ENCODE results near the gene CAPN5. TPM values are rescaled to one million over a fixed set of nuclear protein-coding genes. Genes with fewer than 3 reads are reported as not detected.

Gene CAPN5
- total and polyA plus RNA-seq, 10 donors: 0.80 to 9.2 (median 4.6) TPM

DNA sequence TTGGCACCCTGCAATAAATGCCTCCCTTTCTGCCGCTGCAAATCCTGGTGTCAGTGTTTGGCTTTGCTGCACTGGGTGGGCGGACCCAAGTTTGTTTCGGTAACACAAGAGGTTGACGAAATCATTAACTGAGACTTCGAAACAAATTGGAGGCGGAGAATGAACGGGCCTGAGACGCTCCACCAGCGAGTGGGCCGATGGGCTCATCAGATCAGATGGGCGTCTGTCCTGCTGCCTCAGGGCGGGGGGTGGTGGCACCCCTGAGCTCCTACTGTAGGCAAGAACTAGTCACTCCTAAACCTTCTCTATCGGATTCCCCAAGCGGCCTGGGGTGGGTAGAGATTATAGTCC, 918 bp upstream of the CAPN5 start:
- intact Hi-C loops (cut with DNase I; ENCODE audit: low total_unique reads): no loop called here
- peaks cover 0 to 8% (median 0%) of the 10 kb centered on the region in 8 donors for H3K9me3 ChIP-seq
- TF ChIP-seq, protein P1, sequence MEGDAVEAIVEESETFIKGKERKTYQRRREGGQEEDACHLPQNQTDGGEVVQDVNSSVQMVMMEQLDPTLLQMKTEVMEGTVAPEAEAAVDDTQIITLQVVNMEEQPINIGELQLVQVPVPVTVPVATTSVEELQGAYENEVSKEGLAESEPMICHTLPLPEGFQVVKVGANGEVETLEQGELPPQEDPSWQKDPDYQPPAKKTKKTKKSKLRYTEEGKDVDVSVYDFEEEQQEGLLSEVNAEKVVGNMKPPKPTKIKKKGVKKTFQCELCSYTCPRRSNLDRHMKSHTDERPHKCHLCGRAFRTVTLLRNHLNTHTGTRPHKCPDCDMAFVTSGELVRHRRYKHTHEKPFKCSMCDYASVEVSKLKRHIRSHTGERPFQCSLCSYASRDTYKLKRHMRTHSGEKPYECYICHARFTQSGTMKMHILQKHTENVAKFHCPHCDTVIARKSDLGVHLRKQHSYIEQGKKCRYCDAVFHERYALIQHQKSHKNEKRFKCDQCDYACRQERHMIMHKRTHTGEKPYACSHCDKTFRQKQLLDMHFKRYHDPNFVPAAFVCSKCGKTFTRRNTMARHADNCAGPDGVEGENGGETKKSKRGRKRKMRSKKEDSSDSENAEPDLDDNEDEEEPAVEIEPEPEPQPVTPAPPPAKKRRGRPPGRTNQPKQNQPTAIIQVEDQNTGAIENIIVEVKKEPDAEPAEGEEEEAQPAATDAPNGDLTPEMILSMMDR (IDR thresholded peaks at IDR 0.05 in 8 of 11, conservative IDR thresholded peaks at IDR 0.05 in 3 of 11): no peak
- TF ChIP-seq POLR2AphosphoS5 (IDR thresholded peaks at IDR 0.05) (peak in 1 of 3 donors; percentile 46), POLR2A (IDR thresholded peaks at IDR 0.05) (no peak)
- no peaks in the 10 kb centered on the region for H3K36me3 ChIP-seq
- WGBS, 5 donors: 22 to 36% (median 28%) methylated on average over 12 to 14 of the region's 14 CpGs
- H3K27ac ChIP-seq: peak overlapping the region; percentile 70 to 89 (median 86)
- H3K4me3 ChIP-seq: peak overlapping the region; percentile 52 to 95 (median 70)
- H3K4me1 ChIP-seq: peaks cover 0 to 31% (median 19%) of the 10 kb centered on the region in 6 donors
- no peak for DNase-seq
- H3K27me3 ChIP-seq (replicated peaks in 1 of 7): no peaks in the 10 kb centered on the region

DNA sequence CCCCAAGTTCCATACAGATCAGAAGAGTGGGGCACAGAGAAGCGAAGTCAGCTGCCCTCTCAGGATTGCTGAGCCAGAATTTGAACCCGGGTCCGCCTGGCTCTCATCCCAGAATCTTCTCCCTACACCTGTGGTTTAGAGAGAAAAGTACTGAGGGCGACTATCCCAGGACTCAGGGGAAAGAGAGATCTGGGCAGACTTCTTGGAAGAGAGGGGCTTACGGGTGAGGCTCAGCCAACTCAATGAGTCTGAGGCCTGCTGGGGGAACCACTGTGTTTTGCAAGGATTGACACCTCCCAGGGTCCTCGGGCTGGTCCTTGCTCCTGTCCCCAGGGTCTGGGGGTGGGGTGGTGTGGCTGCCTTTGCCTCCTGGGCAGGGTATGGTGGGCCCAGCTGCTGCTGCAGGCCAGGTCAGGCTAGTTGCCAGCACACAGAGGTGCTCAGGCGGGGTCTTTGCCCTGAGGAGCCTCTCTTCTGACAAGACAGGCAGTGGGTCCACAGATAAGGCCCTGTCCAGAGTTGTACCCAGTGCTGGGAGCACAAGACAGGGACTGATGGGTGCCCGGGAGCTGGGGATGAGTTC, 1.2 kb downstream of the CAPN5 start:
- intact Hi-C loops (cut with DNase I; ENCODE audit: low total_unique reads): no loop called here

DNA sequence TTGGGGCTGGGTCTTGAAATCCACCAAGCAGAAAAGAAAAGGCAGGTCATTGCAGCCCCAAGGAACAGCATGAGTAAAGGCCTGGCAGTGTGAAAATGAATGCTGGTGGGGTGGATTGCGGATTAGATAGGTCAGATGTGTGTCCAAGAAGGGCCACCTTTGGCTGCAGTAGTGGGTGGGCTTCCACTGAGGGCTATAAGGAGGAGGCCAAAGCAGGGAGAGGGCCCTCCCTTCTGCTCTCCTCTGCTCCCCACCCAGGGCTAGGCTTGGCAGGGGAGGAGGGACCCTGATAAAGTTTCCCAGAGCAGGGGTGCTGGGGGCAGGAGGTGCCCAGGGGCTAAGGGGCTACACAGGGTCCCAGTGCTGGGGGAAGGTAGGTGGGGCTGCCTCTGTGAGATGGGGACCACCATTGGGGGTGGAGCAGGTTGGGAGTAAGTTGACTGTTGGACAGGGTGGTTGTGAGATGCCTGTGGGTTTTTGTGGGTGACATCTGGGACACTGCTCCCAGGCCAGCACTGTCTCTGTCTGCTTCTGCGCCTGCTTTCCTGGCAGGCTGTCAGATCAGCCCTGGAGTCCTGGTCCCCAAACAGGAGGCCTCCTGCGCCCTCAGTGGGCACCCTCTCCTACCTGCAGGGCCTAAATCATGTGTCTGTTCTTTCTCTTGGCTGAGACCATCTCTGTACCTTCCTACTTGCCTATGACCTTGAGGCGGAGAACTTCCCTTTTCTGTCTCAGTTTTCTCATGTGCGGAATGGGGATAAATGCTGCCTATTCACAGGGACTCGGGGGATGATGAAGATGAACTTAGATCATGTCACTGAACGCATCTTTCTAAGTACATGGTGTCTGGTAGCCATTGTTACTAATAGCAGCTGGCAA, 1.9 kb downstream of the CAPN5 start:
- intact Hi-C loops (cut with DNase I; ENCODE audit: low total_unique reads): no loop called here
- DNase-seq: no peak

More for the DNA sequence above, 1.2 kb downstream of the CAPN5 start:
- DNase-seq: no peak
- TF ChIP-seq POLR2A (IDR thresholded peaks at IDR 0.05) (no peak), POLR2AphosphoS5 (IDR thresholded peaks at IDR 0.05) (no peak)
- TF ChIP-seq, protein P1 (IDR thresholded peaks at IDR 0.05 in 8 of 11, conservative IDR thresholded peaks at IDR 0.05 in 3 of 11): no peak
- H3K4me1 ChIP-seq: peaks cover 11 to 52% (median 37%) of the 10 kb centered on the region in 6 donors
- no peaks in the 10 kb centered on the region for H3K9me3 ChIP-seq
- WGBS, 5 donors: 79 to 94% (median 91%) methylated on average over 7 to 8 of the region's 8 CpGs
- H3K27ac ChIP-seq: no peak overlapping the region
- no peaks in the 10 kb centered on the region for H3K27me3 ChIP-seq (replicated peaks in 1 of 7)
- H3K36me3 ChIP-seq: no peaks in the 10 kb centered on the region
- H3K4me3 ChIP-seq: peak overlapping the region in 3 of 8 donors; percentile 77 to 95 (median 82)

More for the DNA sequence above, 1.9 kb downstream of the CAPN5 start:
- Histone ChIP-seq H3K36me3 (no peaks in the 10 kb centered on the region), H3K9me3 (no peaks in the 10 kb centered on the region), H3K27me3 (replicated peaks in 1 of 7) (no peaks in the 10 kb centered on the region), H3K4me1 (peaks cover 18 to 59% (median 45%) of the 10 kb centered on the region in 6 donors), H3K27ac (no peak overlapping the region), H3K4me3 (no peak overlapping the region)
- WGBS, 5 donors: 79 to 86% (median 85%) methylated on average over 7 of the region's 7 CpGs
- TF ChIP-seq POLR2AphosphoS5 (IDR thresholded peaks at IDR 0.05) (no peak), POLR2A (IDR thresholded peaks at IDR 0.05) (no peak)
- TF ChIP-seq, protein P1 (IDR thresholded peaks at IDR 0.05 in 8 of 11, conservative IDR thresholded peaks at IDR 0.05 in 3 of 11): no peak
